ENCODE data around the gene UNK. TPM values are rescaled to one million over a fixed set of nuclear protein-coding genes. Genes with fewer than 3 reads are reported as not detected.
A peak's percentile ranks its signal among the peaks of the same experiment; 100 is the strongest.

The UNK gene
- total and polyA plus RNA-seq, 9 of the 15 experiments (the other 6 are each of a cell fraction or from before 2014, with no cell fraction given) = 12.8 to 38.6 (median 24.8) TPM

DNA sequence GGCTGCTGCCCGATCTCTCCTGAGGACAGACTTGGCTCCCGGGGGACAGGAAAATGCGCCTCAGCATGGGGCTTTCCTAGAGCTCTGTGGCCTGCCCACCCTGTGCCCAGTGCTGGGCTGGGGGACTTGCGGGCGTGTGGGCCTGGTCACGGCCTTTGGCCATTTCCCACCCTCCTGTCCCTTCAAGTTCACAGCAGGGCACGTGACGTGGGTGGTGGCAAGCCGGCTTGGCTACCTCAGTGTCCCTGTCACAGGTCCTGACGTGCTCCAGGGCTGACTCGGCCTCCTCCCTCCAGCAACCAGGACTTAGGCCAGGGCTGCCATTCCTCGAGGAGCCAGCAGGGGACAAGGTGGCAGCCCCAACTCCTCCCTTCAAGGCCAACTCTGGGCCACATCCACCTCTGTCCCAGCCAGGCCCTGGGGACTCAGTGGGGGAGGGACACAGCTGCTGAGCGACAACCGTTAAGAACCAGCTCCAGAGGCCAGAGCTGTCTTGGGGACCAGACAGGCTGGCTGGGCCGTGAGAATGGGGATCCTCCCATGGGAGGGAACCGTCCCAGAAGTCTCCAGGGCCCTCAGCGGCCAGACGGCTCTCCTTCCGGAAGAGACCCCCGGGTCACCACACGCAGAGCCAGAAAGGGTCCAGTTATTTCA, 60.6 kb downstream of the UNK start:
- DNase-seq (ENCODE audit: extremely low read depth in 1 of 4, low spot score in 3 of 4) (peak; percentile 79 to 98 (median 87)), FAIRE-seq (peak; percentile 99), ATAC-seq (peak; percentile 85)
- Histone ChIP-seq H3K9me1 (ENCODE audit: control insufficient read depth, insufficient read depth, low read length) (no peaks in the 10 kb centered on the region), H3K79me2 (ENCODE audit: control insufficient read depth, insufficient read depth, low read length) (peaks cover 49% of the 10 kb centered on the region), H3K27me3 (ENCODE audit: control insufficient read depth in 2 of 2, insufficient read depth in 2 of 2, low read length in 2 of 2) (no peaks in the 10 kb centered on the region), H3K4me1 (replicated peaks in 1 of 2; ENCODE audit: control insufficient read depth in 2 of 2, insufficient read depth in 2 of 2, low read length in 2 of 2) (peaks cover 39 to 87% of the 10 kb centered on the region in 2 experiments), H3K36me3 (ENCODE audit: control insufficient read depth, insufficient read depth, low read length) (peaks cover 61% of the 10 kb centered on the region), H3K9me3 (replicated peaks; ENCODE audit: control insufficient read depth, insufficient read depth, low read depth, low read length) (no peaks in the 10 kb centered on the region), H2AFZ (ENCODE audit: low read depth, low read length) (peak overlapping the region; percentile 38), H4K20me1 (replicated peaks; ENCODE audit: control insufficient read depth, insufficient read depth, low read length) (no peaks in the 10 kb centered on the region), H3K9ac (ENCODE audit: insufficient read depth in 1 of 2, low read depth in 2 of 2, low read length in 2 of 2) (peak overlapping the region; percentile 95 to 98), H3K27ac (ENCODE audit: extremely low read depth, low read depth, low read length) (peak overlapping the region; percentile 95), H3K4me3 (peak overlapping the region; percentile 69), H3K4me2 (ENCODE audit: insufficient read depth, low read length) (peak overlapping the region; percentile 99)
- no TSS peak for BruUV-seq (replicated peaks)
- intact Hi-C loops (cut with micrococcal nuclease) (loop anchor here (5.0 kb wide), 2 partner anchors 68 to 83 kb away; a partner anchor contains a TSS), in situ Hi-C loops (cut with MboI) (no loop called here)
- POLR2A ChIA-PET = interaction anchor here (0.6 to 8.5 kb wide), 18 partner anchors 10 to 554 kb away, joined by 3 to 145 read pairs (median 4); partner anchors contain the start of genes TRIM65 and WBP2
- WGBS (ENCODE audit: insufficient coverage, low coverage, missing lambda C conversion rate) = 3% methylated on average over 21 of the region's 21 CpGs
- CTCF ChIA-PET (ENCODE audit: low intra/inter-chr PET ratio) = interaction anchor here (0.6 kb wide), 1 partner anchor 83 kb away, joined by 3 read pairs; no protein-coding TSS in a partner anchor
- TF ChIP-seq ZNF644 (tag; IDR thresholded peaks at IDR 0.05; ENCODE audit: low read depth) = no peak
- TF ChIP-seq, protein P1, sequence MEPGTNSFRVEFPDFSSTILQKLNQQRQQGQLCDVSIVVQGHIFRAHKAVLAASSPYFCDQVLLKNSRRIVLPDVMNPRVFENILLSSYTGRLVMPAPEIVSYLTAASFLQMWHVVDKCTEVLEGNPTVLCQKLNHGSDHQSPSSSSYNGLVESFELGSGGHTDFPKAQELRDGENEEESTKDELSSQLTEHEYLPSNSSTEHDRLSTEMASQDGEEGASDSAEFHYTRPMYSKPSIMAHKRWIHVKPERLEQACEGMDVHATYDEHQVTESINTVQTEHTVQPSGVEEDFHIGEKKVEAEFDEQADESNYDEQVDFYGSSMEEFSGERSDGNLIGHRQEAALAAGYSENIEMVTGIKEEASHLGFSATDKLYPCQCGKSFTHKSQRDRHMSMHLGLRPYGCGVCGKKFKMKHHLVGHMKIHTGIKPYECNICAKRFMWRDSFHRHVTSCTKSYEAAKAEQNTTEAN (CRISPR knock-in tag; IDR thresholded peaks at IDR 0.05) = peak; percentile 54; the same call in 1 of the 2 replicates
- peak; percentile 73 for TF ChIP-seq RBFOX2 (IDR thresholded peaks at IDR 0.05; ENCODE audit: low read depth, low read length)
- no peak for TF ChIP-seq PRMT5 (CRISPR knock-in tag; IDR thresholded peaks at IDR 0.05)
- TF ChIP-seq KAT8 (IDR thresholded peaks at IDR 0.05; ENCODE audit: low read depth) = no peak
- TF ChIP-seq NUFIP1 (IDR thresholded peaks at IDR 0.05; ENCODE audit: partially characterized antibody) = no peak
- TF ChIP-seq ESRRB (CRISPR knock-in tag; IDR thresholded peaks at IDR 0.05; ENCODE audit: borderline replicate concordance) = no peak
- TF ChIP-seq, protein P2, sequence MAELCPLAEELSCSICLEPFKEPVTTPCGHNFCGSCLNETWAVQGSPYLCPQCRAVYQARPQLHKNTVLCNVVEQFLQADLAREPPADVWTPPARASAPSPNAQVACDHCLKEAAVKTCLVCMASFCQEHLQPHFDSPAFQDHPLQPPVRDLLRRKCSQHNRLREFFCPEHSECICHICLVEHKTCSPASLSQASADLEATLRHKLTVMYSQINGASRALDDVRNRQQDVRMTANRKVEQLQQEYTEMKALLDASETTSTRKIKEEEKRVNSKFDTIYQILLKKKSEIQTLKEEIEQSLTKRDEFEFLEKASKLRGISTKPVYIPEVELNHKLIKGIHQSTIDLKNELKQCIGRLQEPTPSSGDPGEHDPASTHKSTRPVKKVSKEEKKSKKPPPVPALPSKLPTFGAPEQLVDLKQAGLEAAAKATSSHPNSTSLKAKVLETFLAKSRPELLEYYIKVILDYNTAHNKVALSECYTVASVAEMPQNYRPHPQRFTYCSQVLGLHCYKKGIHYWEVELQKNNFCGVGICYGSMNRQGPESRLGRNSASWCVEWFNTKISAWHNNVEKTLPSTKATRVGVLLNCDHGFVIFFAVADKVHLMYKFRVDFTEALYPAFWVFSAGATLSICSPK (IDR thresholded peaks at IDR 0.05; ENCODE audit: borderline replicate concordance) = no peak
- TF ChIP-seq KHSRP (IDR thresholded peaks at IDR 0.05) = no peak
- peak; percentile 79; the same call in 1 of the 2 replicates for TF ChIP-seq TOE1 (IDR thresholded peaks at IDR 0.05; ENCODE audit: borderline replicate concordance)
- no peak for TF ChIP-seq TOE1 (CRISPR knock-in tag; IDR thresholded peaks at IDR 0.05; ENCODE audit: borderline replicate concordance, low read depth)
- no peak for TF ChIP-seq ZNF778 (CRISPR knock-in tag; IDR thresholded peaks at IDR 0.05)
- peak; percentile 28 for TF ChIP-seq CXXC5 (CRISPR knock-in tag; IDR thresholded peaks at IDR 0.05)
- peak in 1 of 2 experiments; percentile 74; a peak in 2 of 4 replicates for TF ChIP-seq HDAC1 (IDR thresholded peaks at IDR 0.05)
- peak; percentile 84; the same call in 1 of the 2 replicates for TF ChIP-seq TARDBP (IDR thresholded peaks at IDR 0.05)
- peak; percentile 89 for TF ChIP-seq ZFX (CRISPR knock-in tag; IDR thresholded peaks at IDR 0.05)
- TF ChIP-seq, protein P3, sequence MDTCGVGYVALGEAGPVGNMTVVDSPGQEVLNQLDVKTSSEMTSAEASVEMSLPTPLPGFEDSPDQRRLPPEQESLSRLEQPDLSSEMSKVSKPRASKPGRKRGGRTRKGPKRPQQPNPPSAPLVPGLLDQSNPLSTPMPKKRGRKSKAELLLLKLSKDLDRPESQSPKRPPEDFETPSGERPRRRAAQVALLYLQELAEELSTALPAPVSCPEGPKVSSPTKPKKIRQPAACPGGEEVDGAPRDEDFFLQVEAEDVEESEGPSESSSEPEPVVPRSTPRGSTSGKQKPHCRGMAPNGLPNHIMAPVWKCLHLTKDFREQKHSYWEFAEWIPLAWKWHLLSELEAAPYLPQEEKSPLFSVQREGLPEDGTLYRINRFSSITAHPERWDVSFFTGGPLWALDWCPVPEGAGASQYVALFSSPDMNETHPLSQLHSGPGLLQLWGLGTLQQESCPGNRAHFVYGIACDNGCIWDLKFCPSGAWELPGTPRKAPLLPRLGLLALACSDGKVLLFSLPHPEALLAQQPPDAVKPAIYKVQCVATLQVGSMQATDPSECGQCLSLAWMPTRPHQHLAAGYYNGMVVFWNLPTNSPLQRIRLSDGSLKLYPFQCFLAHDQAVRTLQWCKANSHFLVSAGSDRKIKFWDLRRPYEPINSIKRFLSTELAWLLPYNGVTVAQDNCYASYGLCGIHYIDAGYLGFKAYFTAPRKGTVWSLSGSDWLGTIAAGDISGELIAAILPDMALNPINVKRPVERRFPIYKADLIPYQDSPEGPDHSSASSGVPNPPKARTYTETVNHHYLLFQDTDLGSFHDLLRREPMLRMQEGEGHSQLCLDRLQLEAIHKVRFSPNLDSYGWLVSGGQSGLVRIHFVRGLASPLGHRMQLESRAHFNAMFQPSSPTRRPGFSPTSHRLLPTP (IDR thresholded peaks at IDR 0.05; ENCODE audit: borderline replicate concordance, extremely low read depth, insufficient read length) = no peak
